IMR-90 (cell line): ENCODE data around the gene HEATR9. TPM values are rescaled to one million over a fixed set of nuclear protein-coding genes. Genes with fewer than 3 reads are reported as not detected.
A peak's percentile ranks its signal among the peaks of the same experiment; 100 is the strongest.

Experiments
- ATAC-seq: fragments of 200-7000 bp; cut with Tn5 transposase; 2 replicates; pipeline ENCODE4 v1.9.1; 2020; ENCODE audit warnings: low read depth, mild to moderate bottlenecking, moderate library complexity
- BruUV-seq: library from RNA; stranded (reverse); fragments of 400-500 nt; replicated peaks from 2 replicates; lab custom pipeline; 2021; lab: Mats Ljungman, UMichigan
- CTCF ChIA-PET: fragments of 300-600 bp; formaldehyde crosslinking; extraction: SDS; loops from one replicate; lab custom pipeline; 2021; ENCODE audit warnings: antibody characterized with exemption; lab: Yijun Ruan, JAX
- POLR2A ChIA-PET: fragments of 300-600 bp; sonication (Branson Sonifier 250); formaldehyde crosslinking; loops from one replicate; lab custom pipeline; 2022; ENCODE audit warnings: antibody characterized with exemption; ENCODE audit not compliant: unreplicated experiment; lab: Charles Lee
- DNase-seq: peaks from one replicate; pipeline ENCODE4 v3.0.0; 2013
- H2AFZ ChIP-seq: replicated peaks from 2 replicates; pipeline ENCODE3; 2013; ENCODE audit warnings: low read length, mild to moderate bottlenecking; ENCODE audit not compliant: poor library complexity
- H2AK5ac ChIP-seq: 2 replicates; pipeline ENCODE4 v1.6.1; 2013; ENCODE audit warnings: low read depth, low read length, inconsistent platforms
- H2AK9ac ChIP-seq: replicated peaks from 2 replicates; pipeline ENCODE3; 2013; ENCODE audit warnings: mild to moderate bottlenecking, low read depth, low read length, moderate library complexity; ENCODE audit not compliant: poor library complexity
- H2BK120ac ChIP-seq: 2 replicates; pipeline ENCODE4 v1.6.1; 2013; ENCODE audit warnings: low read depth, low read length, inconsistent platforms
- H2BK15ac ChIP-seq: 3 replicates; pipeline ENCODE4 v1.6.1; 2013; ENCODE audit warnings: low read depth, low read length, inconsistent platforms
- H2BK20ac ChIP-seq: 2 replicates; pipeline ENCODE4 v1.6.1; 2013; ENCODE audit warnings: low read depth, mild to moderate bottlenecking, inconsistent platforms, low read length, moderate library complexity
- H2BK5ac ChIP-seq: 2 replicates; pipeline ENCODE4 v1.6.1; 2013; ENCODE audit warnings: mild to moderate bottlenecking, low read depth, low read length, inconsistent platforms; ENCODE audit not compliant: poor library complexity, severe bottlenecking
- H3K14ac ChIP-seq: replicated peaks from 2 replicates; pipeline ENCODE4 v1.6.1; 2013; ENCODE audit warnings: low read depth, low read length, inconsistent platforms
- H3K18ac ChIP-seq: 2 replicates; pipeline ENCODE4 v1.6.1; 2013; ENCODE audit warnings: low read depth, low read length, control low read depth
- H3K23ac ChIP-seq: 2 replicates; pipeline ENCODE4 v1.6.1; 2013; ENCODE audit warnings: low read depth, low read length, inconsistent platforms
- H3K27ac ChIP-seq: 2 replicates; pipeline ENCODE4 v1.5.1; 2013; ENCODE audit warnings: mild to moderate bottlenecking, control low read depth, low read length; ENCODE audit not compliant: insufficient read depth
- H3K27me3 ChIP-seq: 2 replicates; pipeline ENCODE4 v1.6.1; 2013; ENCODE audit warnings: low read length; ENCODE audit not compliant: control insufficient read depth, insufficient read depth
- H3K36me3 ChIP-seq: 2 replicates; pipeline ENCODE4 v1.6.1; 2013; ENCODE audit warnings: low read length, mixed read lengths; ENCODE audit not compliant: control insufficient read depth, insufficient read depth
- H3K4ac ChIP-seq: 2 replicates; pipeline ENCODE4 v1.6.1; 2013; ENCODE audit warnings: low read depth, low read length, inconsistent platforms
- H3K4me1 ChIP-seq: 2 replicates; pipeline ENCODE4 v1.6.1; 2013; ENCODE audit warnings: low read length, mixed read lengths; ENCODE audit not compliant: control insufficient read depth, insufficient read depth
- H3K4me2 ChIP-seq: 2 replicates; pipeline ENCODE4 v1.6.1; 2013; ENCODE audit warnings: low read depth, mild to moderate bottlenecking, control low read depth, low read length, moderate library complexity
- H3K4me3 ChIP-seq: 2 replicates; pipeline ENCODE4 v1.5.1; 2013; ENCODE audit warnings: low read depth, mild to moderate bottlenecking, control low read depth, low read length, moderate library complexity; ENCODE audit not compliant: insufficient read depth
- H3K56ac ChIP-seq: 2 replicates; pipeline ENCODE4 v1.6.1; 2013; ENCODE audit warnings: low read length, inconsistent platforms; ENCODE audit not compliant: insufficient read depth; ENCODE audit errors: extremely low read depth
- H3K79me1 ChIP-seq, 2 experiments: 2 replicates each; pipeline ENCODE4 v1.6.1; 2013; ENCODE audit warnings: low read length in 2 of 2, inconsistent platforms in 1 of 2, low read depth in 1 of 2
- H3K9ac ChIP-seq: 2 replicates; pipeline ENCODE4 v1.6.1; 2013; ENCODE audit warnings: low read depth, low read length, control low read depth
- H3K9me1 ChIP-seq: 2 replicates; pipeline ENCODE4 v1.6.1; 2013; ENCODE audit warnings: low read length, inconsistent platforms; ENCODE audit not compliant: insufficient read depth
- H3K9me3 ChIP-seq: 2 replicates; pipeline ENCODE4 v1.6.1; 2013; ENCODE audit warnings: low read length; ENCODE audit not compliant: control insufficient read depth, insufficient read depth
- H4K20me1 ChIP-seq: 2 replicates; pipeline ENCODE4 v1.6.1; 2013; ENCODE audit warnings: low read length, inconsistent platforms; ENCODE audit not compliant: insufficient read depth
- H4K5ac ChIP-seq: 2 replicates; pipeline ENCODE4 v1.6.1; 2013; ENCODE audit warnings: mild to moderate bottlenecking, low read depth, low read length, control low read depth
- H4K8ac ChIP-seq, 2 experiments: 2 replicates each; pipeline ENCODE4 v1.6.1; 2013; ENCODE audit warnings: low read depth in 2 of 2, low read length in 2 of 2, control low read depth in 1 of 2, inconsistent platforms in 1 of 2
- H4K91ac ChIP-seq: 2 replicates; pipeline ENCODE4 v1.6.1; 2013; ENCODE audit warnings: low read depth, low read length, inconsistent platforms; ENCODE audit not compliant: insufficient read depth
- BHLHE40 ChIP-seq: fragments of 150-350 bp; IDR thresholded peaks from 2 replicates; pipeline ENCODE4 v1.6.1; 2016; ENCODE audit warnings: mild to moderate bottlenecking, low read depth, low read length
- CEBPB ChIP-seq: IDR thresholded peaks from 2 replicates; pipeline ENCODE4 v1.6.1; 2012; ENCODE audit warnings: low read depth, low read length, improper control_type of control experiment
- CHD1 ChIP-seq: IDR thresholded peaks from 2 replicates; pipeline ENCODE4 v1.6.1; 2012; ENCODE audit warnings: low read depth, low read length, improper control_type of control experiment
- FOS ChIP-seq: fragments of 150-350 bp; IDR thresholded peaks from 2 replicates; pipeline ENCODE4 v1.6.1; 2016; ENCODE audit warnings: low read depth, low read length
- MAFK ChIP-seq: IDR thresholded peaks from 2 replicates; pipeline ENCODE4 v1.6.1; 2012; ENCODE audit warnings: low read depth, low read length, improper control_type of control experiment
- MAZ ChIP-seq: IDR thresholded peaks from 2 replicates; pipeline ENCODE4 v1.6.1; 2012; ENCODE audit warnings: low read depth, mild to moderate bottlenecking, low read length, improper control_type of control experiment, moderate library complexity, borderline replicate concordance
- MXI1 ChIP-seq: IDR thresholded peaks from 2 replicates; pipeline ENCODE4 v1.6.1; 2012; ENCODE audit warnings: low read depth, mild to moderate bottlenecking, low read length, moderate library complexity, borderline replicate concordance
- NFE2L2 ChIP-seq: fragments of 150-350 bp; IDR thresholded peaks from 2 replicates; pipeline ENCODE4 v1.6.1; 2016; ENCODE audit warnings: low read depth, mild to moderate bottlenecking, low read length
- POLR2A ChIP-seq: IDR thresholded peaks from 2 replicates; pipeline ENCODE4 v1.6.1; 2012; ENCODE audit warnings: mild to moderate bottlenecking, low read depth, low read length
- RAD21 ChIP-seq: IDR thresholded peaks from 2 replicates; pipeline ENCODE4 v1.6.1; 2012; ENCODE audit warnings: low read length, improper control_type of control experiment
- RCOR1 ChIP-seq: IDR thresholded peaks from 2 replicates; pipeline ENCODE4 v1.6.1; 2012; ENCODE audit warnings: mild to moderate bottlenecking, low read length, improper control_type of control experiment; ENCODE audit not compliant: insufficient replicate concordance
- RFX5 ChIP-seq: IDR thresholded peaks from 2 replicates; pipeline ENCODE4 v1.8.0; 2012; ENCODE audit warnings: low read depth, mild to moderate bottlenecking, low read length, moderate library complexity
- SMC3 ChIP-seq: fragments of 150-350 bp; IDR thresholded peaks from 2 replicates; pipeline ENCODE4 v1.6.1; 2016; ENCODE audit warnings: low read depth, mild to moderate bottlenecking, antibody characterized with exemption, low read length, moderate library complexity
- WGBS, 2 experiments: methylation state at CpG; one replicate each; pipeline versions ENCODE4 v1.1.5 to v1.1.7; 2013; ENCODE audit warnings: missing lambda C conversion rate in 2 of 2; ENCODE audit not compliant: insufficient read length in 1 of 2; ENCODE audit errors: extremely low coverage in 2 of 2; 5-methylcytosine and 5-hydroxymethylcytosine counted together
- dilution Hi-C: fragments of 300-500 bp; cut with HindIII; formaldehyde crosslinking; loops from one replicate; pipeline ENCODE4 v1.14.3; 2018; ENCODE audit warnings: low sequenced_read_pairs; ENCODE audit not compliant: unreplicated experiment
- in situ Hi-C: fragments of 300-500 bp; cut with MboI; formaldehyde crosslinking; loops from 3 replicates; pipeline ENCODE4 v1.14.3; 2019; ENCODE audit warnings: low sequenced_read_pairs, inconsistent platforms, mixed read lengths
- intact Hi-C: fragments of 100-400 bp; cut with micrococcal nuclease; formaldehyde crosslinking; loops from 2 replicates; pipeline ENCODE4 v1.10.0; 2022
- polyA plus RNA-seq, 3 experiments: library from polyadenylated mRNA; depleted of rRNA; stranded (reverse); fragments of >200 nt; gene quantifications; 2 replicates each; pipeline ENCODE4 v1.2.3, GENCODE V29; 2012; ENCODE audit warnings: low replicate concordance in 1 of 3
- total RNA-seq: library from RNA; depleted of rRNA; stranded (reverse); fragments of >200 nt; gene quantifications from 2 replicates; pipeline ENCODE4 v1.2.3, GENCODE V29; 2012
- TF ChIP-seq, protein P1 (sequence below): fragments of 150-350 bp; IDR thresholded peaks from 2 replicates; pipeline ENCODE4 v1.6.1; 2016; ENCODE audit warnings: low read depth, mild to moderate bottlenecking, low read length, moderate library complexity, borderline replicate concordance
- TF ChIP-seq, protein P2 (sequence below): conservative IDR thresholded peaks from 2 replicates; pipeline ENCODE4 v1.5.1; 2012; ENCODE audit warnings: mild to moderate bottlenecking, low read depth, low read length, improper control_type of control experiment
- TF ChIP-seq, protein P3 (sequence below): fragments of 150-350 bp; IDR thresholded peaks from 2 replicates; pipeline ENCODE4 v1.6.1; 2017; ENCODE audit warnings: mild to moderate bottlenecking, antibody characterized with exemption, low read length, low read depth

The HEATR9 gene
- total and polyA plus RNA-seq, 2 of the 4 experiments (the other 2 are of a cell fraction) = not detected

DNA sequence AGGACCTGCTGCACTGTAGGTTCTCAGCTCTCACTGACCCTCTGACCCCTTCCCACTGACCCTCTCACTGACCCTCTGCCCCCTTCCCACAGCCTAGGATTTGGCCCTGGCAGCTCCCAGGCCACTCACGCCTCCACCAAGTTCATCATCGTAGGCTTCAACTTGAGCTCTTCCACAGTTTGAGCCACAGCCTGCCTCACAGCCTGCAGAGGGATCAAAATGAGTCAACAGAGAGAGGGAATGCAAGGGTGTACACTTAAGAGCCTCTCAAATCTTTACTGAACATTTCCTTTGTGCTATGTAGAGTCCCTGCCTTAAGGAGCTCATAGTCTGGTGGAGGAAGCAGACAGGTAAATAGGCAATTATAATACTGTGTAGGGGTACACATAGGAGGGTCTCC lies 12.1 kb downstream of the HEATR9 start:
- Histone ChIP-seq H3K4me1 (no peaks in the 10 kb centered on the region), H3K14ac (no peak overlapping the region), H2BK120ac (no peak overlapping the region), H3K56ac (no peak overlapping the region), H4K5ac (no peak overlapping the region), H2AK5ac (no peak overlapping the region), H3K4ac (no peak overlapping the region), H3K27me3 (no peaks in the 10 kb centered on the region), H3K27ac (no peak overlapping the region), H2AFZ (no peak overlapping the region), H3K23ac (no peak overlapping the region), H3K9ac (no peak overlapping the region), H3K9me3 (no peaks in the 10 kb centered on the region), H3K36me3 (peaks cover 15% of the 10 kb centered on the region), H4K8ac (no peak overlapping the region), H4K91ac (no peak overlapping the region), H2BK15ac (no peak overlapping the region), H4K20me1 (peaks cover 4% of the 10 kb centered on the region; the same call in 1 of the 2 replicates), H3K18ac (no peak overlapping the region), H3K4me3 (no peak overlapping the region), H2AK9ac (no peak overlapping the region), H3K4me2 (no peak overlapping the region), H3K79me1 (no peaks in the 10 kb centered on the region), H3K9me1 (peaks cover 5% of the 10 kb centered on the region; the same call in 1 of the 2 replicates), H2BK20ac (no peak overlapping the region), H2BK5ac (no peak overlapping the region)
- ChIA-PET CTCF (interaction anchor here (0.6 to 1.0 kb wide), 3 partner anchors 10 to 45 kb away, joined by 3 read pairs; no protein-coding TSS in a partner anchor), POLR2A (no interaction called here)
- no CpG with 5 or more reads among the region's 2 CpGs for WGBS, 2 experiments
- in situ Hi-C loops (no loop called here), intact Hi-C loops (no loop called here), dilution Hi-C loops (no loop called here)
- TF ChIP-seq MAZ (no peak), FOS (no peak), POLR2A (no peak), RFX5 (no peak), RAD21 (no peak), BHLHE40 (no peak), CHD1 (no peak), MAFK (no peak), MXI1 (no peak), SMC3 (no peak), NFE2L2 (no peak), RCOR1 (no peak), CEBPB (no peak)
- TF ChIP-seq, protein P1, sequence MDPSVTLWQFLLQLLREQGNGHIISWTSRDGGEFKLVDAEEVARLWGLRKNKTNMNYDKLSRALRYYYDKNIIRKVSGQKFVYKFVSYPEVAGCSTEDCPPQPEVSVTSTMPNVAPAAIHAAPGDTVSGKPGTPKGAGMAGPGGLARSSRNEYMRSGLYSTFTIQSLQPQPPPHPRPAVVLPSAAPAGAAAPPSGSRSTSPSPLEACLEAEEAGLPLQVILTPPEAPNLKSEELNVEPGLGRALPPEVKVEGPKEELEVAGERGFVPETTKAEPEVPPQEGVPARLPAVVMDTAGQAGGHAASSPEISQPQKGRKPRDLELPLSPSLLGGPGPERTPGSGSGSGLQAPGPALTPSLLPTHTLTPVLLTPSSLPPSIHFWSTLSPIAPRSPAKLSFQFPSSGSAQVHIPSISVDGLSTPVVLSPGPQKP = no peak
- TF ChIP-seq, protein P2, sequence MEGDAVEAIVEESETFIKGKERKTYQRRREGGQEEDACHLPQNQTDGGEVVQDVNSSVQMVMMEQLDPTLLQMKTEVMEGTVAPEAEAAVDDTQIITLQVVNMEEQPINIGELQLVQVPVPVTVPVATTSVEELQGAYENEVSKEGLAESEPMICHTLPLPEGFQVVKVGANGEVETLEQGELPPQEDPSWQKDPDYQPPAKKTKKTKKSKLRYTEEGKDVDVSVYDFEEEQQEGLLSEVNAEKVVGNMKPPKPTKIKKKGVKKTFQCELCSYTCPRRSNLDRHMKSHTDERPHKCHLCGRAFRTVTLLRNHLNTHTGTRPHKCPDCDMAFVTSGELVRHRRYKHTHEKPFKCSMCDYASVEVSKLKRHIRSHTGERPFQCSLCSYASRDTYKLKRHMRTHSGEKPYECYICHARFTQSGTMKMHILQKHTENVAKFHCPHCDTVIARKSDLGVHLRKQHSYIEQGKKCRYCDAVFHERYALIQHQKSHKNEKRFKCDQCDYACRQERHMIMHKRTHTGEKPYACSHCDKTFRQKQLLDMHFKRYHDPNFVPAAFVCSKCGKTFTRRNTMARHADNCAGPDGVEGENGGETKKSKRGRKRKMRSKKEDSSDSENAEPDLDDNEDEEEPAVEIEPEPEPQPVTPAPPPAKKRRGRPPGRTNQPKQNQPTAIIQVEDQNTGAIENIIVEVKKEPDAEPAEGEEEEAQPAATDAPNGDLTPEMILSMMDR = no peak
- TF ChIP-seq, protein P3, sequence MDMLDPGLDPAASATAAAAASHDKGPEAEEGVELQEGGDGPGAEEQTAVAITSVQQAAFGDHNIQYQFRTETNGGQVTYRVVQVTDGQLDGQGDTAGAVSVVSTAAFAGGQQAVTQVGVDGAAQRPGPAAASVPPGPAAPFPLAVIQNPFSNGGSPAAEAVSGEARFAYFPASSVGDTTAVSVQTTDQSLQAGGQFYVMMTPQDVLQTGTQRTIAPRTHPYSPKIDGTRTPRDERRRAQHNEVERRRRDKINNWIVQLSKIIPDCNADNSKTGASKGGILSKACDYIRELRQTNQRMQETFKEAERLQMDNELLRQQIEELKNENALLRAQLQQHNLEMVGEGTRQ = no peak
- peak; percentile 18 for DNase-seq
- ATAC-seq = peak; percentile 32; the same call in 1 of the 2 replicates
- no TSS peak for BruUV-seq
